HFFc6 (cell line): ENCODE measurements around the gene SBF2. TPM values are rescaled to one million over a fixed set of nuclear protein-coding genes. Genes with fewer than 3 reads are reported as not detected.

Source experiments
- DNase-seq: peaks from one replicate; pipeline ENCODE4 v3.0.0-alpha.2; 2018
- H3K27ac Mint-ChIP-seq: 2 replicates; pipeline ENCODE4 v1.8.0; 2020; ENCODE audit warnings: mild to moderate bottlenecking, mixed read lengths
- H3K27me3 Mint-ChIP-seq: 2 replicates; pipeline ENCODE4 v1.8.0; 2021; ENCODE audit warnings: mild to moderate bottlenecking, moderate library complexity, mixed read lengths; ENCODE audit not compliant: insufficient read depth
- H3K36me3 Mint-ChIP-seq: 2 replicates; pipeline ENCODE4 v1.8.0; 2021; ENCODE audit warnings: low read depth, mixed read lengths
- H3K4me1 Mint-ChIP-seq: 2 replicates; pipeline ENCODE4 v1.8.0; 2020; ENCODE audit warnings: low read depth, mixed read lengths
- H3K4me3 Mint-ChIP-seq: 2 replicates; pipeline ENCODE4 v1.8.0; 2020; ENCODE audit warnings: mild to moderate bottlenecking, moderate library complexity, mixed read lengths
- H3K9me3 Mint-ChIP-seq: 2 replicates; pipeline ENCODE4 v1.8.0; 2020; ENCODE audit warnings: mild to moderate bottlenecking, mixed read lengths
- CTCF ChIP-seq: fragments of 200-600 bp; sonication (generic); IDR thresholded peaks from 2 replicates; pipeline ENCODE4 v1.5.0; 2021; ENCODE audit warnings: antibody characterized with exemption, mild to moderate bottlenecking
- total RNA-seq, 6 experiments: library from RNA; stranded (reverse); fragmentation: NEBNext Ultra II Directional; extraction: Animal tissue kit (Norgen Biotek cat#: 25700); gene quantifications; 2 replicates in 1 of 6; 3 replicates in 5 of 6; pipeline ENCODE4 v1.2.3, GENCODE V29; 2021

SBF2 gene
- total RNA-seq, 6 experiments from 2014 or later, result 25.2 to 36.0 (median 30.7) TPM

- Mint-ChIP-seq H3K27ac (no peak overlapping the region), H3K4me1 (peaks cover 14% of the 10 kb centered on the region), H3K27me3 (no peaks in the 10 kb centered on the region), H3K9me3 (no peaks in the 10 kb centered on the region), H3K4me3 (no peak overlapping the region), H3K36me3 (peaks cover 59% of the 10 kb centered on the region)
- TF ChIP-seq CTCF, result no peak
- no peak for DNase-seq
Measured at GRCh38 chr11:9739123-9739900, 554.7 kb downstream of the SBF2 start.

DNA sequence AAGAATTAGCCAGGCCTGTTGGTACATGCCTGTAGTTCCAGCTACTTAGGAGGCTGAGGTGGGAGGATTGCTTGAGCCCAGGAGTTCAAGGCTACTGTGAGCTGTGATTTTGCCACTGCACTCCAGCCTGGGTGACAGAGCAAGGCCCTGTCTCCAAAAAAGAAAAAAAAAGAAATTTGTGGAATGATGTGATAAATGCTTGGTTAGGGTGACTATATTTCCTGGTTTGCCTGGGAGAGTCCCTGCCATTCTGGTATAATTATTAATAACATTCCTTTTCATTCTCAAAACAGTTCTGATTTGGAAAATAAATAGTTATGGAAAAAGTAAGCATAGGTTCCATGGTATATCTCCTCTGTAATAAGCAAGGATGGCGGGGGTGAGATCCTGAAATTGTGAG lies 555.3 kb downstream of the SBF2 start:
- H3K36me3 Mint-ChIP-seq, result peaks cover 63% of the 10 kb centered on the region
- TF ChIP-seq CTCF, result no peak
- H3K9me3 Mint-ChIP-seq, result no peaks in the 10 kb centered on the region
- no peak overlapping the region for H3K27ac Mint-ChIP-seq
- H3K27me3 Mint-ChIP-seq, result no peaks in the 10 kb centered on the region
- no peak overlapping the region for H3K4me3 Mint-ChIP-seq
- peaks cover 14% of the 10 kb centered on the region for H3K4me1 Mint-ChIP-seq
- no peak for DNase-seq

DNA sequence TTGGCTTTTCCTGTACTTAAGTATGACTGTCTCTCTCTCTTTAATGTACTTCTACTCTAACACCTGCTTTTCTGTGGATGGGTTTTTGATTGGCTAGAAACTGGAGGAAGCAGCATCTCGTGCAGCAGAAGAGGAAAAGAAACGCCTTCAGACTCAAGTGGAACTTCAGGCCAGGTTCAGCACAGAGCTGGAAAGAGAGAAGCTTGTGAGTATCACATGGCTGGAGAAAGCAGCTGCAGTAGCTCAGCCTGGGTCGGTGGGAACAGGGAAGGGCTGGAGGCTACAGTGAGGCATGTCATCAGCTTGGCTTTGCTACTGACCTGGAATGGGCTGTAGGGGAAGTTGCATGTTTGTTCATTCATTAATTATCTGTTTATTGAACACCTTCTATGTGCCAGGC lies 555.9 kb downstream of the SBF2 start:
- H3K27ac Mint-ChIP-seq, result no peak overlapping the region
- no peak overlapping the region for H3K4me3 Mint-ChIP-seq
- peaks cover 68% of the 10 kb centered on the region for H3K36me3 Mint-ChIP-seq
- DNase-seq, result no peak
- H3K9me3 Mint-ChIP-seq, result no peaks in the 10 kb centered on the region
- peaks cover 14% of the 10 kb centered on the region for H3K4me1 Mint-ChIP-seq
- no peak for TF ChIP-seq CTCF
- H3K27me3 Mint-ChIP-seq, result no peaks in the 10 kb centered on the region

DNA sequence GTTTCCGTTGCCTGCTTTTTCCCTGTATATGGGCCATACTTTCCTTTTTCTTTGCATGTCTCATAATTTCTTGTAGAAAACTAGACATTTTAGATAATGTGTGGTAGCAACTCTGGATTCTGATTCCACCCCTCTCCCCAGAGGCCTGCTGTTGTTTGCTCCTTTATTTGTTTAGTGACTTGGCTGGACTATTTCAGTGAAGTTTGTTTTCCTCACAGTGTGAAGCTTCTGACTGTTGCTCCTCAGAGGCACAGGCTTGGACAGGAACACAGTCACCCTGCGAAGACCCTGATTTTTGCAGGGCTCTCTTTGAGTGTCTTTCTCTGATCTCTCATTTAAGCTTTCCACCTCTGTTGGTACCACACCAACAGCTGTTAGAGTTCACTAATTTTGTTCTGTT lies 557.7 kb downstream of the SBF2 start:
- no peaks in the 10 kb centered on the region for H3K9me3 Mint-ChIP-seq
- H3K36me3 Mint-ChIP-seq, result peaks cover 69% of the 10 kb centered on the region
- no peaks in the 10 kb centered on the region for H3K27me3 Mint-ChIP-seq
- no peak for DNase-seq
- H3K4me3 Mint-ChIP-seq, result no peak overlapping the region
- H3K4me1 Mint-ChIP-seq, result peaks cover 14% of the 10 kb centered on the region
- no peak overlapping the region for H3K27ac Mint-ChIP-seq
- TF ChIP-seq CTCF, result no peak

DNA sequence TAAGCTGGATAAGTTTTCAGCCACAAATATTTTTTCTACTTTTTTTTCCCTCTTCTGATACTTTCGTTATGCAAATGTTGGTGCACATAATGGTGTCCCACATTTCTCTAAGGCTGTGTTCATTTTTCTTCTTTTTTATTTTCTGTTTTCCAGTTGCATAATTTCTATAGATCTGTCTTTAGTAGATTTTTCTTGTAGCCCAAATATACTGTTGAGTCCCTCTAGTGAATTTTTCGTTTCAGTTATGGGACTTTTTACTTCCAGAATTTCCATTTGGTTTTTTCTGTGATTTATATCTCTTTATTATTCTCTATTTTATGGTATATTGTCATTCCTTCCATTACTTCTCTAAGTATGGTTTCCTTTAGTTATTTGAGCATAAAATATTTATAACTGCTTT lies 558.1 kb downstream of the SBF2 start:
- Mint-ChIP-seq H3K9me3 (no peaks in the 10 kb centered on the region), H3K4me3 (no peak overlapping the region), H3K4me1 (peaks cover 14% of the 10 kb centered on the region), H3K36me3 (peaks cover 65% of the 10 kb centered on the region), H3K27me3 (no peaks in the 10 kb centered on the region), H3K27ac (no peak overlapping the region)
- TF ChIP-seq CTCF, result no peak
- DNase-seq, result no peak
